Psoas muscle (tissue), 8 donors: ENCODE results near the gene RAMP1. TPM values are rescaled to one million over a fixed set of nuclear protein-coding genes. Genes with fewer than 3 reads are reported as not detected.

ENCODE experiments used
- ATAC-seq, 4 donors: fragments of 200-7000 bp; cut with Tn5 transposase; one replicate each; pipeline ENCODE4 v1.9.1; 2020; ENCODE audit warnings: moderate library complexity in 3 of 4, mild to moderate bottlenecking in 2 of 4
- DNase-seq, 2 donors: peaks; one replicate each; pipeline ENCODE4 v3.0.0-alpha.2; 2020
- H3K27ac ChIP-seq: fragments of 200-600 bp; one replicate; pipeline ENCODE4 v1.8.0; 2022
- H3K27me3 ChIP-seq, 3 donors: fragments of 200-600 bp in 1 of 3; one replicate each; pipeline versions ENCODE4 v1.6.1 to v1.8.0; 2013 to 2022; ENCODE audit warnings: low read length in 2 of 3, mild to moderate bottlenecking in 2 of 3, moderate library complexity in 1 of 3; ENCODE audit not compliant: insufficient read depth in 3 of 3
- H3K36me3 ChIP-seq, 2 donors: fragments of 200-600 bp in 1 of 2; one replicate each; pipeline versions ENCODE4 v1.6.1 to v1.8.0; 2013 to 2022; ENCODE audit warnings: low read depth in 1 of 2, mild to moderate bottlenecking in 1 of 2, moderate library complexity in 1 of 2; ENCODE audit not compliant: insufficient read depth in 1 of 2
- H3K4me1 ChIP-seq: fragments of 200-600 bp; one replicate; pipeline ENCODE4 v1.8.0; 2022
- H3K4me3 ChIP-seq: fragments of 200-600 bp; one replicate; pipeline ENCODE4 v1.8.0; 2022; ENCODE audit warnings: mild to moderate bottlenecking
- H3K9me3 ChIP-seq: fragments of 200-600 bp; one replicate; pipeline ENCODE4 v1.8.0; 2022
- WGBS, 3 donors: extraction: QIAGEN DNeasy Blood & Tissue Kit; methylation state at CpG; one replicate each; pipeline versions ENCODE4 v1.1.6 to v1.1.7; 2013; 5-methylcytosine and 5-hydroxymethylcytosine counted together
- intact Hi-C, 2 donors: fragments of 100-400 bp; cut with DNase I; formaldehyde crosslinking; loops; one replicate each; pipeline versions ENCODE4 v1.11.0 to v1.14.2; 2022
- polyA plus RNA-seq, 3 donors: library from polyadenylated mRNA; stranded (reverse); fragments of 200-250 nt; gene quantifications; one replicate each; pipeline ENCODE4 v1.2.3, GENCODE V29; 2013
- total RNA-seq, 4 donors: library from RNA; stranded (reverse); fragmentation: NEBNext Ultra II Directional in 2 of 4; extraction: Animal tissue kit (Norgen Biotek cat#: 25700) in 2 of 4; gene quantifications; one replicate each; pipeline versions ENCODE4 v1.2.1 to v1.2.4, GENCODE V29; 2021 to 2023
- TF ChIP-seq, protein P1 (sequence below): fragments of 200-600 bp; IDR thresholded peaks from one replicate; pipeline ENCODE4 v1.8.0; 2022; ENCODE audit warnings: antibody characterized with exemption
- donor health status: healthy with polysubstance abuse.
- donor health status: DM: no; HTN: no; CAD: no; lungs with moderate emphysema.
- donor health status: Bipolar disorder and iron deficiency.
- donor health status: healthy.
- donor health status: DM: yes; HTN: yes; CAD: no.
- donor health status: DM: no; HTN: no; CAD: no.
- donor health status: DM: no; HTN: no; CAD: no.
- donor health status: DM: yes; HTN: yes; CAD: no.

RAMP1 gene
- total and polyA plus RNA-seq, 7 donors, result 32.8 to 367 (median 91.9) TPM

- no peaks in the 10 kb centered on the region for H3K36me3 ChIP-seq
- no peak overlapping the region for H3K4me3 ChIP-seq
- WGBS, 3 donors, result 88 to 93% (median 91%) methylated on average over 14 to 15 of the region's 15 CpGs
- intact Hi-C loops, result loop anchor here in 1 of 2 donors (10.0 kb wide), 1 partner anchor 800 kb away; no protein-coding TSS in a partner anchor
- peak overlapping the region; percentile 98 for H3K27ac ChIP-seq
- peaks cover 57% of the 10 kb centered on the region for H3K4me1 ChIP-seq
- no peak for DNase-seq
- H3K27me3 ChIP-seq, result no peaks in the 10 kb centered on the region
- no peak for ATAC-seq
- TF ChIP-seq, protein P1, sequence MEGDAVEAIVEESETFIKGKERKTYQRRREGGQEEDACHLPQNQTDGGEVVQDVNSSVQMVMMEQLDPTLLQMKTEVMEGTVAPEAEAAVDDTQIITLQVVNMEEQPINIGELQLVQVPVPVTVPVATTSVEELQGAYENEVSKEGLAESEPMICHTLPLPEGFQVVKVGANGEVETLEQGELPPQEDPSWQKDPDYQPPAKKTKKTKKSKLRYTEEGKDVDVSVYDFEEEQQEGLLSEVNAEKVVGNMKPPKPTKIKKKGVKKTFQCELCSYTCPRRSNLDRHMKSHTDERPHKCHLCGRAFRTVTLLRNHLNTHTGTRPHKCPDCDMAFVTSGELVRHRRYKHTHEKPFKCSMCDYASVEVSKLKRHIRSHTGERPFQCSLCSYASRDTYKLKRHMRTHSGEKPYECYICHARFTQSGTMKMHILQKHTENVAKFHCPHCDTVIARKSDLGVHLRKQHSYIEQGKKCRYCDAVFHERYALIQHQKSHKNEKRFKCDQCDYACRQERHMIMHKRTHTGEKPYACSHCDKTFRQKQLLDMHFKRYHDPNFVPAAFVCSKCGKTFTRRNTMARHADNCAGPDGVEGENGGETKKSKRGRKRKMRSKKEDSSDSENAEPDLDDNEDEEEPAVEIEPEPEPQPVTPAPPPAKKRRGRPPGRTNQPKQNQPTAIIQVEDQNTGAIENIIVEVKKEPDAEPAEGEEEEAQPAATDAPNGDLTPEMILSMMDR, result no peak
- no peaks in the 10 kb centered on the region for H3K9me3 ChIP-seq
Observed at GRCh38 chr2:237894396-237894979, 35.1 kb downstream of the RAMP1 start.

- intact Hi-C loops, result loop anchor here (5.0 to 10.0 kb wide), 3 partner anchors 33 to 800 kb away; no protein-coding TSS in a partner anchor
- H3K9me3 ChIP-seq, result no peaks in the 10 kb centered on the region
- H3K4me1 ChIP-seq, result peaks cover 60% of the 10 kb centered on the region
- H3K27me3 ChIP-seq, result no peaks in the 10 kb centered on the region
- peak overlapping the region; percentile 41 for H3K4me3 ChIP-seq
- 79 to 84% (median 81%) methylated on average over 12 of the region's 12 CpGs for WGBS, 3 donors
- no peak for DNase-seq
- H3K36me3 ChIP-seq, result no peaks in the 10 kb centered on the region
- H3K27ac ChIP-seq, result peak overlapping the region; percentile 98
- TF ChIP-seq, protein P1, result no peak
- no peak for ATAC-seq
Observed at GRCh38 chr2:237894986-237895543, 35.6 kb downstream of the RAMP1 start.

GRCh38 chr2:237895544-237896506 lies 36.4 kb downstream of the RAMP1 start:
- H3K27ac ChIP-seq, result peak overlapping the region; percentile 98
- 30 to 36% (median 36%) methylated on average over 27 of the region's 27 CpGs for WGBS, 3 donors
- DNase-seq, result peak; percentile 76 to 93
- H3K36me3 ChIP-seq, result no peaks in the 10 kb centered on the region
- H3K9me3 ChIP-seq, result no peaks in the 10 kb centered on the region
- H3K4me3 ChIP-seq, result peak overlapping the region; percentile 41
- H3K27me3 ChIP-seq, result no peaks in the 10 kb centered on the region
- intact Hi-C loops, result loop anchor here (5.0 to 10.0 kb wide), 3 partner anchors 34 to 801 kb away; no protein-coding TSS in a partner anchor
- peaks cover 63% of the 10 kb centered on the region for H3K4me1 ChIP-seq
- TF ChIP-seq, protein P1, result no peak
- peak; percentile 75 to 85 (median 82) for ATAC-seq

- no peaks in the 10 kb centered on the region for H3K36me3 ChIP-seq
Observed at GRCh38 chr2:237896507-237896892, 37.1 kb downstream of the RAMP1 start.

More at GRCh38 chr2:237896507-237896892, 37.1 kb downstream of the RAMP1 start:
- Histone ChIP-seq H3K27ac (peak overlapping the region; percentile 98), H3K4me1 (peaks cover 63% of the 10 kb centered on the region), H3K27me3 (no peaks in the 10 kb centered on the region), H3K9me3 (no peaks in the 10 kb centered on the region), H3K4me3 (peak overlapping the region; percentile 17)
- DNase-seq (no peak), ATAC-seq (no peak)
- 37 to 51% (median 44%) methylated on average over 7 of the region's 7 CpGs for WGBS, 3 donors
- intact Hi-C loops, result loop anchor here (5.0 to 10.0 kb wide), 3 partner anchors 34 to 802 kb away; no protein-coding TSS in a partner anchor
- TF ChIP-seq, protein P1, result no peak
